KMS-11 (cell line): ENCODE measurements around the gene KHSRP.

Experiments
- H2AFZ ChIP-seq: fragments of 200-600 bp; sonication (generic); 2 replicates; pipeline ENCODE4 v1.6.1; 2016; ENCODE audit warnings: antibody characterized with exemption, mixed run types, low read depth
- H3K27ac ChIP-seq: fragments of 200-600 bp; sonication (generic); 2 replicates; pipeline ENCODE4 v1.6.1; 2016; ENCODE audit warnings: mild to moderate bottlenecking, mixed run types
- H3K27me3 ChIP-seq: fragments of 200-600 bp; sonication (generic); 2 replicates; pipeline ENCODE4 v1.6.1; 2017; ENCODE audit warnings: mild to moderate bottlenecking, low read depth, mixed run types, moderate library complexity; ENCODE audit not compliant: insufficient read depth
- H3K36me3 ChIP-seq: fragments of 200-600 bp; sonication (generic); 2 replicates; pipeline ENCODE4 v1.6.1; 2017; ENCODE audit warnings: mild to moderate bottlenecking, mixed run types; ENCODE audit not compliant: insufficient read depth
- H3K4me1 ChIP-seq: fragments of 200-600 bp; sonication (generic); 2 replicates; pipeline ENCODE4 v1.6.1; 2016; ENCODE audit warnings: mild to moderate bottlenecking, low read depth, mixed run types; ENCODE audit not compliant: poor library complexity, severe bottlenecking
- H3K4me2 ChIP-seq: fragments of 200-600 bp; sonication (generic); 2 replicates; pipeline ENCODE4 v1.7.0; 2016; ENCODE audit warnings: mild to moderate bottlenecking, mixed run types
- H3K4me3 ChIP-seq: fragments of 200-600 bp; sonication (generic); IDR thresholded peaks from 2 replicates; pipeline ENCODE4 v1.6.1; 2017; ENCODE audit warnings: low read depth, low read length, mixed read lengths; ENCODE audit not compliant: insufficient read depth
- H3K79me2 ChIP-seq: fragments of 200-600 bp; sonication (generic); 2 replicates; pipeline ENCODE4 v1.6.1; 2016; ENCODE audit warnings: low read depth, mixed run types; ENCODE audit not compliant: insufficient read depth
- H3K9ac ChIP-seq: fragments of 200-600 bp; sonication (generic); 2 replicates; pipeline ENCODE4 v1.6.1; 2016; ENCODE audit warnings: mild to moderate bottlenecking, mixed run types
- H4K20me1 ChIP-seq: fragments of 200-600 bp; sonication (generic); 2 replicates; pipeline ENCODE4 v1.6.1; 2016; ENCODE audit warnings: mild to moderate bottlenecking, mixed run types; ENCODE audit not compliant: insufficient read depth
- TF ChIP-seq, protein P1 (sequence below): fragments of 200-600 bp; sonication (generic); conservative IDR thresholded peaks from 2 replicates; pipeline ENCODE4 v1.6.1; 2017; ENCODE audit warnings: low read depth, mild to moderate bottlenecking, antibody characterized with exemption, low read length, moderate library complexity, mixed read lengths

The KHSRP gene

GRCh38 chr19:6424939-6425731 is 524 bp upstream of the KHSRP start:
- H3K4me2 ChIP-seq, result no peak overlapping the region; the same call in 1 of the 2 replicates
- H3K79me2 ChIP-seq, result peaks cover 40% of the 10 kb centered on the region
- H3K27me3 ChIP-seq, result no peaks in the 10 kb centered on the region; the same call in 1 of the 2 replicates
- TF ChIP-seq, protein P1, sequence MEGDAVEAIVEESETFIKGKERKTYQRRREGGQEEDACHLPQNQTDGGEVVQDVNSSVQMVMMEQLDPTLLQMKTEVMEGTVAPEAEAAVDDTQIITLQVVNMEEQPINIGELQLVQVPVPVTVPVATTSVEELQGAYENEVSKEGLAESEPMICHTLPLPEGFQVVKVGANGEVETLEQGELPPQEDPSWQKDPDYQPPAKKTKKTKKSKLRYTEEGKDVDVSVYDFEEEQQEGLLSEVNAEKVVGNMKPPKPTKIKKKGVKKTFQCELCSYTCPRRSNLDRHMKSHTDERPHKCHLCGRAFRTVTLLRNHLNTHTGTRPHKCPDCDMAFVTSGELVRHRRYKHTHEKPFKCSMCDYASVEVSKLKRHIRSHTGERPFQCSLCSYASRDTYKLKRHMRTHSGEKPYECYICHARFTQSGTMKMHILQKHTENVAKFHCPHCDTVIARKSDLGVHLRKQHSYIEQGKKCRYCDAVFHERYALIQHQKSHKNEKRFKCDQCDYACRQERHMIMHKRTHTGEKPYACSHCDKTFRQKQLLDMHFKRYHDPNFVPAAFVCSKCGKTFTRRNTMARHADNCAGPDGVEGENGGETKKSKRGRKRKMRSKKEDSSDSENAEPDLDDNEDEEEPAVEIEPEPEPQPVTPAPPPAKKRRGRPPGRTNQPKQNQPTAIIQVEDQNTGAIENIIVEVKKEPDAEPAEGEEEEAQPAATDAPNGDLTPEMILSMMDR, result no peak
- H4K20me1 ChIP-seq, result peaks cover 22% of the 10 kb centered on the region
- peaks cover 1% of the 10 kb centered on the region; the same call in 1 of the 2 replicates for H3K36me3 ChIP-seq
- H3K4me1 ChIP-seq, result peaks cover 20% of the 10 kb centered on the region
- H3K27ac ChIP-seq, result peak overlapping the region; percentile 46; the same call in 1 of the 2 replicates
- peak overlapping the region; percentile 73; the same call in 1 of the 2 replicates for H2AFZ ChIP-seq
- no peak overlapping the region for H3K4me3 ChIP-seq
- peak overlapping the region; percentile 34; the same call in 1 of the 2 replicates for H3K9ac ChIP-seq

DNA sequence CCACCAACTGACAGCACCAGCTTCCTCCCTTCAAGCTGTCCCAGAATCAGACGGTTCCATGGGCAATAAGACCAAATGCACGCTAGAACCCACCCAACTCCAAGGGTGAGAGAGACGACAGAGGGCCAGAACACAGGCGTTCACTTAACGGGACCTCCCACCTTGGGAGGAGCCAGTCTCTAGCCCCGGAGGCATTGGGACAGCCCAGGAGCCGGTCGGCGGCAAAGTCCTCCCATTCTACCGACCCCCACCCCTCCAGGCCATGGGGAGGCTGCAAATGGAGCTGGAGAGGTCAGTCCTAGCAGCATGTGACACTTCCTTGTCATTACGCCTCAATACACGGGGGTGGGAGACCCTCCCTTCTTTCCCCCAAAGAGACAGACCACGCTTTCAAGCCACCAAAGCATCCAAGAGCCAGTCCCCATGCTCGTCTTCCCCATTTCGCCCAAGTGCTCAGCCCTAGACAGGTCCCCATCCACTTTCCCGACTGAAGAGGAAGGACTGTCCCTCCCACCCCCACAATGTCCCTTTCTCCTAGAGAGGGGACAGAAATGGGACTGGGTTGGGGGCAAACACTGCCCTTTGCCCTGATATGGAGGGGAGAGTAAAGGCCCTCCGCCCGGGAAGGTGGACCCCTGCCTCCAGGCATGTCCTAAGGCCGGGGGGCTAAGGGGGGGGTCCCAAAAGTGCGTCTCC is 964 bp downstream of the KHSRP start:
- Histone ChIP-seq H3K27me3 (no peaks in the 10 kb centered on the region), H3K4me3 (no peak overlapping the region), H3K36me3 (peaks cover 10% of the 10 kb centered on the region; the same call in 1 of the 2 replicates), H3K4me1 (peaks cover 20% of the 10 kb centered on the region), H3K79me2 (peaks cover 53% of the 10 kb centered on the region), H3K4me2 (peak overlapping the region; percentile 73), H2AFZ (no peak overlapping the region), H3K9ac (peak overlapping the region; percentile 61; the same call in 1 of the 2 replicates), H3K27ac (no peak overlapping the region), H4K20me1 (peaks cover 22% of the 10 kb centered on the region)
- TF ChIP-seq, protein P1, result no peak

DNA sequence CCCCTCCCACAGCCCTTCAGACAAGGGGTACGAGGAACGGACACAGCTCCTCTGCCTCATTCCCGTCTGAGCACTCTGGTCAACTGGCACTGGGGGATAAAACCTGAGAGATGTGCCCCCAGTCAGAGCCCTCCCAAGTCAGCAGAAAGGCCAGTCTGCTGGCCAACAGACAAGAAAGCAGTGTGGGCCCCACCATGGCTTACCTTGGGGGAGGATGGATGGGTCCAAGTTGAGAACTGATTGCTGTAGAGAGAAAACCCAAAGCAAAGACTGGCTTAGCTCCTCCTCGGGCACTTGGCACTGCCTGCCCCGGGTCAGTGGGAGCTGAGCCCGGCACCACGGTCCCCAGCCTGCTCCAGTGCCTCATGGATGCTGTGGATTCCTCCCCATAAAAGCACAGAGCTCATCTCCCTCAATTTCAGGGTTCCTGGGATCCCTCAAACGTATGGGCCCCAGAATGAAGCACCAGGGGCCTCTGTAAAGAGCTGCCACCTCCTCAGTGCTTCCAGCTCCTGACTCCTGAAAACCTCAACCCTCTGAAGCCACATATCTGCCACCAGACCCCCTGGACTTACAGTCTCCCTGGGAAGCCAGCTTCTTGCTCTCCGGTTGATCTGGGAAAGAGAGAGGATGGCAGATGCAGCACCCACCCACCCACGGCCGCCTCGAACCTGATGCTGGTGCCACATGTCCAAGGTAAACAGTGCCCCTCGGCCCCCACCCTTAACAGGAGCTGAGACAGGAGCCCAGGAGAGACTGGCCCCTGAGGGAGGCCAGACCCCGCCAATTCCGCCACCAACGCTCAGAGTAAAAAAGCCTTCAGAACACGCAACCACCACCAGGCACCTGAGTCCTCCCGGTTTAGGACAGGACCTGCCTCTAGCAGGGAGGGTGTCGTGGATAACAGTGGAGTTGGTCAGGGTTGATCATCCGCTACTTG is 3.3 kb downstream of the KHSRP start:
- Histone ChIP-seq H3K79me2 (peaks cover 53% of the 10 kb centered on the region), H3K27me3 (no peaks in the 10 kb centered on the region), H3K4me1 (peaks cover 20% of the 10 kb centered on the region), H4K20me1 (peaks cover 22% of the 10 kb centered on the region), H3K27ac (no peak overlapping the region), H2AFZ (no peak overlapping the region), H3K4me3 (no peak overlapping the region), H3K4me2 (no peak overlapping the region), H3K36me3 (peaks cover 13% of the 10 kb centered on the region; the same call in 1 of the 2 replicates), H3K9ac (no peak overlapping the region)
- TF ChIP-seq, protein P1, result no peak

DNA sequence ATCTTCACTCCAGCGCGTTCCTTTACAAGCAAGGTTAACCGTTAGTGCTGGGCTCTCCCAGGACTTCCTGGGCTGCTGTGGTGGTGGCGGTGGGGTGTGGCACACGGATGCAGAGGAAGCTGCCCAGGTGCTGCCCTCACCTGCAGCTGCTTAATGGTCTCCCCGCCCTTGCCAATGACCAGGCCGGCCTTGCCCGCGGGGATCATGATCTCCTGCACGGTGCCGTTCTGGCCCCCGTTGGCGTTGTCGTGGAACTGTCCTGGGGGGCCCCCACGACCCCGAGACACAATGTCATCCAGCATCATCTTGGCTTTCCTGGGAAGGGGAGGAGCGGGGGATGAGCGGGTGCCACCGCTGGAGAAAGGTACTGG is 6.1 kb downstream of the KHSRP start:
- no peak overlapping the region for H3K9ac ChIP-seq
- peaks cover 14% of the 10 kb centered on the region for H3K4me1 ChIP-seq
- H2AFZ ChIP-seq, result no peak overlapping the region
- no peak overlapping the region for H3K27ac ChIP-seq
- H3K36me3 ChIP-seq, result peaks cover 13% of the 10 kb centered on the region; the same call in 1 of the 2 replicates
- TF ChIP-seq, protein P1, result no peak
- peaks cover 47% of the 10 kb centered on the region for H3K79me2 ChIP-seq
- no peaks in the 10 kb centered on the region for H3K27me3 ChIP-seq
- no peak overlapping the region for H3K4me2 ChIP-seq
- peaks cover 22% of the 10 kb centered on the region for H4K20me1 ChIP-seq
- H3K4me3 ChIP-seq, result no peak overlapping the region
